Lower leg skin (tissue), 4 donors: ENCODE results near the gene MAGI3. TPM values are rescaled to one million over a fixed set of nuclear protein-coding genes. Genes with fewer than 3 reads are reported as not detected.

ENCODE experiments used
- DNase-seq, 2 donors: peaks; one replicate each; pipeline ENCODE4 v3.0.0-alpha.2; 2019; ENCODE audit warnings: low spot score in 2 of 2
- H3K4me3 ChIP-seq: fragments of 200-600 bp; sonication (generic); 2 replicates; pipeline ENCODE4 v1.5.1; 2017; ENCODE audit warnings: mild to moderate bottlenecking, low read depth; ENCODE audit not compliant: poor library complexity, severe bottlenecking
- CTCF ChIP-seq, 3 donors: fragments of 450-650 bp; IDR thresholded peaks; one replicate each; pipeline ENCODE4 v1.5.1; 2016; ENCODE audit warnings: antibody characterized with exemption in 3 of 3, mild to moderate bottlenecking in 3 of 3, moderate library complexity in 2 of 3
- POLR2A ChIP-seq, 2 donors: fragments of 450-650 bp; IDR thresholded peaks; one replicate each; pipeline ENCODE4 v1.6.1; 2016 to 2017; ENCODE audit warnings: antibody characterized with exemption in 2 of 2, mild to moderate bottlenecking in 1 of 2, moderate library complexity in 1 of 2
- whole genome bisulfite sequencing, 2 donors: methylation state at CpG; one replicate each; pipeline ENCODE4 v1.1.5; 2018; 5-methylcytosine and 5-hydroxymethylcytosine counted together
- intact Hi-C: fragments of 100-400 bp; cut with DNase I; formaldehyde crosslinking; loops from one replicate; pipeline ENCODE4 v1.15.0; 2023; ENCODE audit warnings: low total_unique reads
- total RNA-seq, 4 donors: library from RNA; depleted of rRNA; stranded (reverse); fragments of >200 nt; gene quantifications; one replicate each; pipeline ENCODE4 v1.1.0, GENCODE V29; 2016

Gene MAGI3
- total RNA-seq, 4 donors from 2014 or later = 6.8 to 14.2 (median 10.3) TPM

DNA sequence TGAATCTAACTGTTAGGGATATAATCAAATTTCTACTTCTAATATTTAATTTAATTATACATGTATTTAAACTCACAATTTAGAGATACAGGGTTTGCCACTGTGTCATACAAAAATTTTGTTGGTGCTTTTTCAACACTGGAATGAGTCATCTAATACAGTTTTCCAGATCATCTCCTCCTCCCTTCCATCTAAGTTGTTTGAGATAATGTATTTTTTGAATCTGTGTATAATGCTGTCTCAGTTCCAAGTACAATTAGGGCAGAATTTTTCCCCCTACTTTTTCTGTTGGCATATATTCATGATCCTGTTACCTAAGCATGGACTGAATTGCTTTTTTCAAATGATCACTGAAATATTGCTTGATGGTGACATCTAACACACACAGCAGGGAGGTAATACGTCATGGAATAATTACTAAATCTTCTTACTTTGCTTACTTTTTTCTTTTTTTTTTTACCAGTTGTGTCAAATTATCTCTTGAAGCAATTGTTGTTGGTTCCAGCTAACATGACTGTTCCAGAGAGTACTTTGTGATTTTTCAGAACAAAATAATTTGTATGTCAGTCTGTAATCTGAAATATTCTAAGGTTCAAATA is 146.0 kb downstream of the MAGI3 start:
- no peak overlapping the region for H3K4me3 ChIP-seq
- WGBS, 2 donors = 35 to 51% methylated on average over 1 of the region's 1 CpG
- TF ChIP-seq CTCF (IDR thresholded peaks at IDR 0.05) (no peak), POLR2A (IDR thresholded peaks at IDR 0.05) (no peak)
- no peak for DNase-seq
- intact Hi-C loops = no loop called here

DNA sequence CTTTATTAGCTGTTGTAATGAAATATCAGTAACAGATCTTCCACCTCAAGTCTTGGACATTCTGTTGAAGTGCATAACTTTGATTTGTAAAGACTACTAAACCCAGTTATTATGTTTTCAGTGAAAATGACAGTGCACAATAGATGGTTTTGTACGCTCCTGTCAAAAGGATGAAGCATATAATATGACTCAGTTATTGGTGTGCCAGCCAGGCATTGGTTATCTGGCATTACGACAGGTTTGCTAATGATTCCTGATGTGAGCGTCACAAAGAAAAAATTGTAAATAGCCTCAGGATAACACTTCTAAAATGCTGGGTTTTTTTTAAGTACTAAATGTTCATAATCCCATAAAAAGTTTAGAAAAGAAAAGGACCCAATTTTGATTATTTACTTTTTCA is 147.9 kb downstream of the MAGI3 start:
- TF ChIP-seq POLR2A (IDR thresholded peaks at IDR 0.05) = no peak
- TF ChIP-seq CTCF (IDR thresholded peaks at IDR 0.05) = no peak
- intact Hi-C loops = no loop called here
- 24 to 31% methylated on average over 3 of the region's 3 CpGs for WGBS, 2 donors
- no peak for DNase-seq
- no peak overlapping the region for H3K4me3 ChIP-seq

DNA sequence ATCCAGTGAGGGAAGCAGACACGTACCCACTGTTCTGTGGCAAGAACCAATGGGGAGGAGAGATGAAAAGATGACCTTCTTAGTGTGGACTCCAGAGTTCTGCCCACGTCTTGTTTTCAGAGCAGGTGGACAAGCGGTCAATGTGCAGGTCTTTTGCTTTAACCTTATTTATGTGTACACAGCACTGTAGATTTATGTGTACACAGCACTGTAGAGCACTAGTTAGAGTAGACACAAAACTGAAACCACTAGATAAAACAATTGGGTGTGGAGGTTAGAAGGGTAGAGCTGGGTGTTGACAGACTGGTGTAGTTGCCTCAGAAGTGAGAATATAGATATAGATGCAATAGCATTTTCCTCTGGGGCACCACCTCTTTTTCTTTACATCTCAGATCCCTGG is 150.0 kb downstream of the MAGI3 start:
- H3K4me3 ChIP-seq = no peak overlapping the region
- TF ChIP-seq CTCF (IDR thresholded peaks at IDR 0.05) (no peak), POLR2A (IDR thresholded peaks at IDR 0.05) (no peak)
- 92 to 93% methylated on average over 3 of the region's 3 CpGs for WGBS, 2 donors
- no peak for DNase-seq
- intact Hi-C loops = no loop called here

- intact Hi-C loops = no loop called here
- no peak for TF ChIP-seq CTCF (IDR thresholded peaks at IDR 0.05)
- TF ChIP-seq POLR2A (IDR thresholded peaks at IDR 0.05) = no peak
- H3K4me3 ChIP-seq = no peak overlapping the region
- 82 to 84% methylated on average over 2 of the region's 2 CpGs for WGBS, 2 donors
- DNase-seq = no peak
These were observed 150.8 kb downstream of the MAGI3 start for GRCh38 chr1:113541106-113541505.

DNA sequence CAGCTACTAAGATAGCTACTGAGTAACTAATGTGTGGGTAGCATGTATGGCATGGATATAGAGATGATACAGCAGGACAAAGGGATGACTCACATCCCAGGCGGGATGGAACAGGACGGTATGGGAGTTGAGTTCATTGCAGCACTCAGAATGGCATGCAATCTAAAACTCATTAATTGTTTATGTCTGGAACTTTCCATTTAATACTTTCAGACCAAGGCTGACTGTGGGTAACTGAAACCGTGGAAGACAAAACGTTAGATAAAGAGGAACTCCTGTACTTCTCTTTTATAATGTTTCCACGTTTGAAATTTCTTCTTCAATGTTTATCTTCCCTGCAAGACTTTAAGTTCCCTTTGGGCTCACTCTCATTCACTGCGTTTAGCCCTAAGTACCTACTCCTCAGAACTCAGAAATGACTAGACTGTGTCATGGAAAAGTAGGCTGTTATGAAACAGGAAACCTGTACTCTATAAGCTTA is 151.9 kb downstream of the MAGI3 start:
- TF ChIP-seq CTCF (IDR thresholded peaks at IDR 0.05) (no peak), POLR2A (IDR thresholded peaks at IDR 0.05) (no peak)
- intact Hi-C loops = no loop called here
- no peak for DNase-seq
- H3K4me3 ChIP-seq = no peak overlapping the region
- WGBS, 2 donors = 32 to 59% methylated on average over 6 of the region's 6 CpGs

DNA sequence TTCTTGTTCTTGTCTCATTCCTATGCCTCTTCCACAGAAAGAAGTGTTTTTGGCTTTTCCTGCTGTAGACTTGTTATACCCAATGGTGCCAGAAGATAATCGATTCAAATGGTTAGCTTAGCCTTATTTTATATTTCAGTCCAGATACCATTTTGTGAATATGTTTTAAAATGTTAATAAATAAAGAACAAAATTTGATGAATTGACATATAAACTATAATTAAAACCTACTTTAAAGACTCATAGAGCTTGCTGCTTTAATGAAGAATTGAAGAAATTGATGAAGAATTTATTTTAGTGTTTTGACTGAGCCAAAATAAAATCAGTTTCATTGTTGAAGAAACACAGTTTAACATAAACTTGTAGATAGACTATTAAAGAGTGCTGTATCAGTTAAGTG is 152.8 kb downstream of the MAGI3 start:
- WGBS, 2 donors = 92 to 98% methylated on average over 1 of the region's 1 CpG
- no peak overlapping the region for H3K4me3 ChIP-seq
- TF ChIP-seq CTCF (IDR thresholded peaks at IDR 0.05) (no peak), POLR2A (IDR thresholded peaks at IDR 0.05) (no peak)
- intact Hi-C loops = no loop called here
- DNase-seq = no peak
